Measurements from ENCODE around the gene CFAP410.

DNA sequence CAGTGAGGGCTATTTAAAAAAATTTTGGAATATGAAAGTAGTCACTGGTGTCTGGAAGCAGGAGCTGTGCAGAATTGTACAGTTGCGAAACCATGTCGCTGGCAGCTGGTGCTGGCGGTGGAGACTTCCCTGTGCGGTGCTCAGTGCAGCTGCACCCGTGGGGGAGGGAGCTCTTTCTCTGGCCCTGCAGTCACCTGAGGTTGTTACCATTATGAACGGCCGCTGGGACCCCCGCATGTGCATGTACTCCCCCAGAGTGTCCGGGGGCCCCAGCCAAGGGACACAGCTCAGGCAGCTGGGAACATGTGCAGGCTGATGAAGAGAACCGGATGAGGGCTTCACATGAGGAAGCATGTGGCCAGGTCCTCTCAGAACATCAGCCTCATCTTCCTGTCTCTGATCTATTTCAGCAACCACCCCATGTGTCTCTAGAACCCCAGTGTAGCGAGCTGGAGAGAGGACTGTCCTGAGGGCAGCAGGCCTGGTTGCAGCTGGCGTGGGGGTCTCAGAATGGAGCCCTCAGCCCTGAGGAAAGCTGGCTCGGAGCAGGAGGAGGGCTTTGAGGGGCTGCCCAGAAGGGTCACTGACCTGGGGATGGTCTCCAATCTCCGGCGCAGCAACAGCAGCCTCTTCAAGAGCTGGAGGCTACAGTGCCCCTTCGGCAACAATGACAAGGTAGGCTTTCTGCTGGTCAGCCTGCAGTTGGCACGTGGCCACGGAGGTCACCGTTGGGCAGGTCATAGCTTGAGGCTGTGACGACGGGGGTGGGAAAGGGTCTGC, 14.2 kb upstream of the CFAP410 start, which contains the start of gene TRPM2:
- no peak for TF ChIP-seq POLR2AphosphoS5 (IDR thresholded peaks at IDR 0.05; ENCODE audit: low read depth, low read length)
- no peak for TF ChIP-seq MAFK (IDR thresholded peaks at IDR 0.05; ENCODE audit: low read depth, low read length)
- no peak for TF ChIP-seq EP300 (IDR thresholded peaks at IDR 0.05; ENCODE audit: borderline replicate concordance in 1 of 2, low read depth in 2 of 2, low read length in 2 of 2)
- TF ChIP-seq EZH2 (IDR thresholded peaks at IDR 0.05; ENCODE audit: low read depth, low read length, severe bottlenecking), result no peak
- no peak for TF ChIP-seq CBX5 (IDR thresholded peaks at IDR 0.05; ENCODE audit: low read depth, low read length)
- no peak for TF ChIP-seq BCL11A (IDR thresholded peaks at IDR 0.05; ENCODE audit: low read depth in 2 of 2, low read length in 2 of 2)
- no peak for TF ChIP-seq CTCF (IDR thresholded peaks at IDR 0.05; ENCODE audit: control extremely low read depth in 1 of 3, insufficient read depth in 1 of 3, low read depth in 1 of 3, low read length in 3 of 3)
- no peak for TF ChIP-seq TCF12 (IDR thresholded peaks at IDR 0.05; ENCODE audit: low read depth, low read length)
- no peak for TF ChIP-seq CHD1 (IDR thresholded peaks at IDR 0.05; ENCODE audit: low read depth, low read length)
- no peak for TF ChIP-seq GABPA (IDR thresholded peaks at IDR 0.05; ENCODE audit: borderline replicate concordance, insufficient read depth, low read length)
- no peak for TF ChIP-seq RFX5 (IDR thresholded peaks at IDR 0.05; ENCODE audit: borderline replicate concordance, low read depth, low read length)
- no peak for TF ChIP-seq CHD2 (IDR thresholded peaks at IDR 0.05; ENCODE audit: low read length)
- TF ChIP-seq YY1 (IDR thresholded peaks at IDR 0.05; ENCODE audit: low read depth, low read length), result no peak
- no peak for TF ChIP-seq PHF8 (conservative IDR thresholded peaks at IDR 0.05; ENCODE audit: low read depth, low read length)

Data from H1 (cell line).